Endodermal cell (in vitro differentiated cells): ENCODE measurements around the gene ZSWIM6. TPM values are rescaled to one million over a fixed set of nuclear protein-coding genes. Genes with fewer than 3 reads are reported as not detected.

Experiments
- DNase-seq: peaks from one replicate; pipeline ENCODE4 v3.0.0-alpha.2; 2017
- H3K27ac ChIP-seq: 2 replicates; pipeline ENCODE4 v1.5.1; 2013; ENCODE audit warnings: mild to moderate bottlenecking, low read depth, low read length, moderate library complexity
- H3K27me3 ChIP-seq: 2 replicates; pipeline ENCODE4 v1.6.1; 2013; ENCODE audit warnings: mild to moderate bottlenecking, low read length, moderate library complexity; ENCODE audit not compliant: insufficient read depth, control insufficient read depth, poor library complexity, severe bottlenecking
- H3K36me3 ChIP-seq: 2 replicates; pipeline ENCODE4 v1.7.0; 2013; ENCODE audit warnings: mild to moderate bottlenecking, low read length, moderate library complexity; ENCODE audit not compliant: control insufficient read depth, insufficient read depth
- H3K4me1 ChIP-seq: one replicate; pipeline ENCODE4 v1.7.0; 2013; ENCODE audit warnings: low read length; ENCODE audit not compliant: control insufficient read depth, insufficient read depth
- H3K4me3 ChIP-seq: 2 replicates; pipeline ENCODE4 v1.5.1; 2013; ENCODE audit warnings: mild to moderate bottlenecking, low read length, moderate library complexity
- H3K9ac ChIP-seq: 2 replicates; pipeline ENCODE4 v1.6.1; 2013; ENCODE audit warnings: mild to moderate bottlenecking, low read length, moderate library complexity; ENCODE audit not compliant: poor library complexity, severe bottlenecking; ENCODE audit errors: extremely low read depth
- H3K9me3 ChIP-seq: 2 replicates; pipeline ENCODE4 v1.6.1; 2013; ENCODE audit warnings: mild to moderate bottlenecking, low read length, moderate library complexity; ENCODE audit not compliant: control insufficient read depth
- H3K27ac Mint-ChIP-seq: 2 replicates; pipeline ENCODE4 v1.8.0; 2020; ENCODE audit warnings: mixed read lengths
- H3K27me3 Mint-ChIP-seq: 2 replicates; pipeline ENCODE4 v1.8.0; 2021; ENCODE audit warnings: mild to moderate bottlenecking, mixed read lengths; ENCODE audit not compliant: insufficient read depth
- H3K36me3 Mint-ChIP-seq: 2 replicates; pipeline ENCODE4 v1.8.0; 2020; ENCODE audit warnings: low read depth, mixed read lengths
- H3K4me1 Mint-ChIP-seq: 2 replicates; pipeline ENCODE4 v1.8.0; 2020; ENCODE audit warnings: mixed read lengths
- H3K4me3 Mint-ChIP-seq: 2 replicates; pipeline ENCODE4 v1.8.0; 2020; ENCODE audit warnings: mild to moderate bottlenecking, moderate library complexity, mixed read lengths
- H3K9me3 Mint-ChIP-seq: 2 replicates; pipeline ENCODE4 v1.8.0; 2020; ENCODE audit warnings: mild to moderate bottlenecking, mixed read lengths
- CTCF ChIP-seq: fragments of 200-600 bp; sonication (generic); conservative IDR thresholded peaks from 2 replicates; pipeline ENCODE4 v1.5.0; 2021; ENCODE audit warnings: antibody characterized with exemption, mild to moderate bottlenecking
- WGBS, 2 experiments: methylation state at CpG; one replicate each; pipeline versions ENCODE4 v1.1.5 to v1.1.7; 2013; ENCODE audit warnings: missing lambda C conversion rate in 2 of 2, mixed read lengths in 1 of 2; ENCODE audit not compliant: insufficient coverage in 1 of 2, insufficient read length in 1 of 2; 5-methylcytosine and 5-hydroxymethylcytosine counted together
- total RNA-seq, 2 donors: library from RNA; stranded (reverse); fragmentation: NEBNext Ultra II Directional in 1 of 2; extraction: Animal tissue kit (Norgen Biotek cat#: 25700) in 1 of 2; gene quantifications; 2 replicates in 1 of 2; 3 replicates in 1 of 2; pipeline ENCODE4 v1.2.1, GENCODE V29; 2021

Gene ZSWIM6
- total RNA-seq, 2 donors from 2014 or later = 18.1 to 18.8 TPM

GRCh38 chr5:61479850-61480614, 148.0 kb downstream of the ZSWIM6 start:
- Mint-ChIP-seq H3K9me3 (no peaks in the 10 kb centered on the region), H3K4me3 (no peak overlapping the region), H3K27me3 (no peaks in the 10 kb centered on the region), H3K4me1 (no peaks in the 10 kb centered on the region), H3K36me3 (peaks cover 7% of the 10 kb centered on the region), H3K27ac (no peak overlapping the region)
- Histone ChIP-seq H3K27me3 (no peaks in the 10 kb centered on the region), H3K36me3 (peaks cover 26% of the 10 kb centered on the region), H3K4me3 (no peak overlapping the region), H3K9ac (no peak overlapping the region), H3K27ac (no peak overlapping the region), H3K4me1 (no peaks in the 10 kb centered on the region), H3K9me3 (no peaks in the 10 kb centered on the region)
- WGBS, 2 experiments = 92 to 100% methylated on average over 2 to 4 of the region's 4 CpGs
- DNase-seq = no peak
- TF ChIP-seq CTCF = no peak

DNA sequence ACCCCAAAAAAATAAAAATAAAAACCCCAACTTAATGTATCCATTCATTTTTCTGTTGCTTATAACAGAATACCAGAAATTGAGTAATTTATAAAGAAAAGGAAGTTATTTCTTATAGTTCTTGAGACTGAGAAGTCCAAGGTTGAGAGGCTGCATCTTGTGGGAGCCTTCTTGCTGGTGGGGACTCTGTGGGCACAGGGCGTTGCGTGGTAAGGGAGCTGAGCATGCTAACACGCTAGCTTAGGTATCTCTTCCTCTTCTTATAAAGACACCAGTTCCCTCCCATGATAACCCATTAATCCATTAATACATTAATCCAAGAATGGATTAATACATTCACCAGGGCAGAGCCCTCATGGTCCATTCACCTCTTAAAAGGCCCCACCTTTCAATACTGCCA, 150.9 kb downstream of the ZSWIM6 start:
- no peaks in the 10 kb centered on the region for H3K4me1 ChIP-seq
- H3K4me1 Mint-ChIP-seq = no peaks in the 10 kb centered on the region
- no peaks in the 10 kb centered on the region for H3K27me3 ChIP-seq
- DNase-seq = no peak
- no peak overlapping the region for H3K27ac Mint-ChIP-seq
- H3K4me3 ChIP-seq = no peak overlapping the region
- WGBS, 2 experiments = 92 to 99% methylated on average over 3 of the region's 3 CpGs
- TF ChIP-seq CTCF = no peak
- H3K27ac ChIP-seq = no peak overlapping the region
- no peak overlapping the region for H3K4me3 Mint-ChIP-seq
- no peaks in the 10 kb centered on the region for H3K27me3 Mint-ChIP-seq
- H3K36me3 Mint-ChIP-seq = peaks cover 2% of the 10 kb centered on the region
- no peak overlapping the region for H3K9ac ChIP-seq
- H3K9me3 ChIP-seq = no peaks in the 10 kb centered on the region
- H3K36me3 ChIP-seq = peaks cover 9% of the 10 kb centered on the region
- H3K9me3 Mint-ChIP-seq = no peaks in the 10 kb centered on the region

DNA sequence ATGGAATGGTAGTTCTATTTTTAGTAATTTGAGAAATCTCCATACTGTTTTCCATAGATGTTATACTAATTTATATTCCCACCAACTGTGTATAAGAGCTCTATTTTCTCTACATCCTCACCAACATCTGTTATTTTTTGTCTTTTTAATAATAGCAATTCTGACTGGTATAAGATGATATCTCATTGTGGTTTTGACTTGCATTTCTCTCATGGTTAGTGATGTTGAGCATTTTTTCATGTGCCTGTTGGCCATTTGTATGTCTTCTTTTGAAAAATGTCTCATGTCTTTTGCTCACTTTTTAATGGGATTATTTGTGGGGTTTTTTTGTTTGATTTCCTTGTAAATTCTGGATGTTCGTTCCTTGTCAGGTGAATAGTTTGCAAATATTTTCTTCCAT, 154.4 kb downstream of the ZSWIM6 start:
- Histone ChIP-seq H3K4me1 (no peaks in the 10 kb centered on the region), H3K36me3 (peaks cover 10% of the 10 kb centered on the region), H3K27me3 (no peaks in the 10 kb centered on the region), H3K4me3 (no peak overlapping the region), H3K9me3 (no peaks in the 10 kb centered on the region), H3K27ac (no peak overlapping the region), H3K9ac (no peak overlapping the region)
- Mint-ChIP-seq H3K9me3 (no peaks in the 10 kb centered on the region), H3K4me1 (no peaks in the 10 kb centered on the region), H3K4me3 (no peak overlapping the region), H3K27ac (no peak overlapping the region), H3K36me3 (no peaks in the 10 kb centered on the region), H3K27me3 (no peaks in the 10 kb centered on the region)
- no peak for TF ChIP-seq CTCF
- DNase-seq = no peak
- 100% methylated on average over 1 of the region's 1 CpG for WGBS, 2 experiments
